Caco-2 (cell line): Measurements from ENCODE around the gene RAD18. TPM values are rescaled to one million over a fixed set of nuclear protein-coding genes. Genes with fewer than 3 reads are reported as not detected.

Source experiments
- BruUV-seq: library from RNA; stranded (reverse); fragments of 400-500 nt; replicated peaks from 2 replicates; lab custom pipeline; 2021; lab: Mats Ljungman, UMichigan
- CTCF ChIA-PET: fragments of 300-600 bp; sonication (Branson Sonifier 250); formaldehyde crosslinking; loops from one replicate; lab custom pipeline; 2022; ENCODE audit warnings: antibody characterized with exemption; lab: Charles Lee
- POLR2A ChIA-PET: fragments of 300-600 bp; sonication (Branson Sonifier 250); formaldehyde crosslinking; loops from one replicate; lab custom pipeline; 2022; ENCODE audit warnings: antibody characterized with exemption; lab: Charles Lee
- DNase-seq, 2 experiments: peaks; one replicate each; pipeline versions ENCODE4 v3.0.0 to v3.0.0-alpha.2; 2020 to 2022
- H3K27me3 ChIP-seq: replicated peaks from 2 replicates; pipeline ENCODE4 v1.6.0; 2011; ENCODE audit warnings: low read length; ENCODE audit not compliant: control insufficient read depth, insufficient read depth
- H3K36me3 ChIP-seq: 2 replicates; pipeline ENCODE4 v1.5.1; 2011; ENCODE audit warnings: low read length; ENCODE audit not compliant: control insufficient read depth, insufficient read depth
- H3K4me1 ChIP-seq: fragments of 250-450 bp; sonication (Bioruptor Pico); 2 replicates; pipeline ENCODE4 v1.5.1; 2020; ENCODE audit warnings: mild to moderate bottlenecking
- H3K4me3 ChIP-seq: 2 replicates; pipeline ENCODE4 v1.5.1; 2011; ENCODE audit warnings: low read depth, mild to moderate bottlenecking, control low read depth, low read length
- H3K9me3 ChIP-seq: fragments of 250-450 bp; sonication (Bioruptor Pico); 2 replicates; pipeline ENCODE4 v1.5.1; 2020; ENCODE audit warnings: mild to moderate bottlenecking, moderate library complexity
- H3K27ac Mint-ChIP-seq: one replicate; pipeline ENCODE4 v1.8.0; 2022; ENCODE audit warnings: mixed read lengths; ENCODE audit not compliant: unreplicated experiment
- H3K27me3 Mint-ChIP-seq: one replicate; pipeline ENCODE4 v1.8.0; 2022; ENCODE audit warnings: mixed read lengths; ENCODE audit not compliant: insufficient read depth, unreplicated experiment
- H3K36me3 Mint-ChIP-seq: one replicate; pipeline ENCODE4 v1.8.0; 2022; ENCODE audit warnings: mild to moderate bottlenecking, mixed read lengths; ENCODE audit not compliant: insufficient read depth, unreplicated experiment
- H3K4me1 Mint-ChIP-seq: one replicate; pipeline ENCODE4 v1.8.0; 2022; ENCODE audit warnings: low read depth, mixed read lengths; ENCODE audit not compliant: unreplicated experiment
- H3K4me3 Mint-ChIP-seq: one replicate; pipeline ENCODE4 v1.8.0; 2022; ENCODE audit warnings: mild to moderate bottlenecking, moderate library complexity, mixed read lengths; ENCODE audit not compliant: unreplicated experiment
- H3K9me3 Mint-ChIP-seq: one replicate; pipeline ENCODE4 v1.8.0; 2022; ENCODE audit warnings: mixed read lengths; ENCODE audit not compliant: unreplicated experiment
- intact Hi-C: fragments of 100-400 bp; cut with micrococcal nuclease; formaldehyde crosslinking; loops from one replicate; pipeline ENCODE4 v1.10.0; 2022; ENCODE audit not compliant: unreplicated experiment
- total RNA-seq: library from RNA; stranded (reverse); gene quantifications from 2 replicates; pipeline ENCODE4 v1.2.3, GENCODE V29; 2022
- TF ChIP-seq, protein P1 (sequence below), 2 experiments: fragments of 200-600 bp in 1 of 2; IDR thresholded peaks; 1 replicate in 1 of 2; 2 replicates in 1 of 2; pipeline versions ENCODE4 v1.5.1 to v1.8.0; 2011 to 2022; ENCODE audit warnings: antibody characterized with exemption in 1 of 2, control low read depth in 1 of 2, inconsistent platforms in 1 of 2, low read depth in 1 of 2, low read length in 1 of 2, mild to moderate bottlenecking in 1 of 2, moderate library complexity in 1 of 2; ENCODE audit not compliant: insufficient read depth in 1 of 2, severe bottlenecking in 1 of 2, unreplicated experiment in 1 of 2

Gene RAD18
- total RNA-seq, 1 experiment from 2014 or later, result 19.3 TPM

DNA sequence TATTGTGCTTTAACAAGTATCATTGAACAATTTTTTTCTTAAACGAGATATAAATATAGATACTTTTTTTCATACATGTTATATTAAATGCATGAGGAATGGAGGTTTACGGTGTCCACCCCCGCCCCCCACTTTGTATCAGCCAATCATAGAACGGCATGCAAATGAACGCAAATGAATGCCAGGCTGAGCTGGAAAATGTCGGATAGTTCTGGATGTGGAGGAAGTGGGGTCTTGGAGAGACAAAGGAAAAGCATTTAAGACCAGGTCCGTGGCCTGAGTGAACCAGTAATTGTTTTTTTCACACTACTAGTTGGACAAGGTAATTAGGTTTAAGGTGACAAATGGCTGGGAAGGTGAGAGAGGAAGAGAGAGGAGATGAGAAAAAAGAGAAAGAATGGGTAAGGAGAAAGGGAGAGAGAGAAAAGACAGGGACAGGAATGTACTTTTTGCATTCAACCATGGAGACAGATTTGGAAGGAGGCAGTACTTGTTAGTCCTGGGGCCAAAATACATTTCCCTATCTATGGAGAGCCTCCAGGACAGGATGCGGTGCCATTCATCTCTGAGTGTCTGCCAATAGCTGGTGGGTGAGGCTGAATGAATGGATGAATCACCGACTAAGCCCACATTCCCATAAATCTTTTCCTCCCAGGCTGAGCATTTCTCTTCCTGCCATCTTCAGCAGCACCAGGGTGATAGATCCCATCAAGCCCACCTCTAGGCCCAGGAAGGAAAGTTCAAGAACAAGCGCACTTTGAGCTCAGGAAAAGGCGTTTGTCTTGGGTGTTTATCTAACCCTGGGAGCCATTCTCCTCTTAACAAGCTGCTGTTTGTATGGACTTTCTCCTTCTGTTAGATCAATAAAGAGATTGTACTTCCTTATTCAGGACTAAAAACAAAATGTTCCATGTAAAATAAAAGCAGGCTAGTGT is 1.4 kb upstream of the RAD18 start:
- intact Hi-C loops, result no loop called here
- POLR2A ChIA-PET, result interaction anchor here (0.5 kb wide), 1 partner anchor 23 kb away, joined by 3 read pairs; no protein-coding TSS in a partner anchor
- H3K4me3 Mint-ChIP-seq, result peak overlapping the region; percentile 97
- H3K9me3 Mint-ChIP-seq, result no peaks in the 10 kb centered on the region
- H3K27me3 Mint-ChIP-seq, result no peaks in the 10 kb centered on the region
- peaks cover 30% of the 10 kb centered on the region for H3K4me1 ChIP-seq
- peaks cover 10% of the 10 kb centered on the region for H3K36me3 Mint-ChIP-seq
- H3K36me3 ChIP-seq, result no peaks in the 10 kb centered on the region
- no peaks in the 10 kb centered on the region for H3K9me3 ChIP-seq
- TF ChIP-seq, protein P1, sequence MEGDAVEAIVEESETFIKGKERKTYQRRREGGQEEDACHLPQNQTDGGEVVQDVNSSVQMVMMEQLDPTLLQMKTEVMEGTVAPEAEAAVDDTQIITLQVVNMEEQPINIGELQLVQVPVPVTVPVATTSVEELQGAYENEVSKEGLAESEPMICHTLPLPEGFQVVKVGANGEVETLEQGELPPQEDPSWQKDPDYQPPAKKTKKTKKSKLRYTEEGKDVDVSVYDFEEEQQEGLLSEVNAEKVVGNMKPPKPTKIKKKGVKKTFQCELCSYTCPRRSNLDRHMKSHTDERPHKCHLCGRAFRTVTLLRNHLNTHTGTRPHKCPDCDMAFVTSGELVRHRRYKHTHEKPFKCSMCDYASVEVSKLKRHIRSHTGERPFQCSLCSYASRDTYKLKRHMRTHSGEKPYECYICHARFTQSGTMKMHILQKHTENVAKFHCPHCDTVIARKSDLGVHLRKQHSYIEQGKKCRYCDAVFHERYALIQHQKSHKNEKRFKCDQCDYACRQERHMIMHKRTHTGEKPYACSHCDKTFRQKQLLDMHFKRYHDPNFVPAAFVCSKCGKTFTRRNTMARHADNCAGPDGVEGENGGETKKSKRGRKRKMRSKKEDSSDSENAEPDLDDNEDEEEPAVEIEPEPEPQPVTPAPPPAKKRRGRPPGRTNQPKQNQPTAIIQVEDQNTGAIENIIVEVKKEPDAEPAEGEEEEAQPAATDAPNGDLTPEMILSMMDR (IDR thresholded peaks at IDR 0.05; ENCODE audit: insufficient read depth in 1 of 2, low read depth in 1 of 2, low read length in 1 of 2, severe bottlenecking in 1 of 2, unreplicated experiment in 1 of 2), result no peak
- no peak for DNase-seq
- H3K27me3 ChIP-seq, result no peaks in the 10 kb centered on the region
- CTCF ChIA-PET, result interaction anchor here (1.4 kb wide), 1 partner anchor 338 kb away, joined by 4 read pairs; no protein-coding TSS in a partner anchor
- BruUV-seq, result no TSS peak
- peaks cover 33% of the 10 kb centered on the region for H3K4me1 Mint-ChIP-seq
- no peak overlapping the region for H3K4me3 ChIP-seq
- H3K27ac Mint-ChIP-seq, result peak overlapping the region; percentile 97

DNA sequence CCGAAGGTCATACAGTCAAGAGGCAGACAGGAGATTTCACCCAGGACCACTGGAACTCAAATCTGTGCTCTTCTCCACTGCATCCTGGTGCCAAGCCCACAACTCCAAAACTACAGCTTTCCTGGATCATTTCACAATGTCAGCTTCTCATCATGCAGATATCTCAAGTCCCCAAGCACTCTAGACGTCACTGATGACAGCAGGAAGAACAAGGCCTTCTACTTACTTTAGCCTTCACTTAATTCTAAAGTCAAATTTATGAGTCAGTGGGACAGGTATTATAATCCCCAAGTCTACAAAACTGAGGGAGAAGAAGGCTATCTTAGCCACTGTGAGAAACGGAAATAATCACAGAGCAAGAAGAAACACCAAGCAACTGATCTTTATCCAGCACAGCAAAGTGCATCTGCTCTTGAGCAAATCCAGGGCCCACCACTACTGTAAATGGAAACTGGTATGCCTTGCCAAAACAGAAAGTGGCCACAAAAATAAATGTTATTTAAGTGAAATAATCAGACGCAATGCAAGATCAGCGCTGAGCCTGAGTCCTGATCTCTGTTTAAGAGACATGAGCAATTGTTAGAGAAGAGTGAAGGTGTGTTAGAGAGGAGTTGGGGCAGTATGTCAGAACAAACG is 928 bp downstream of the RAD18 start:
- ChIA-PET POLR2A (no interaction called here), CTCF (no interaction called here)
- H3K4me3 Mint-ChIP-seq, result peak overlapping the region; percentile 97
- peaks cover 19% of the 10 kb centered on the region for H3K36me3 Mint-ChIP-seq
- BruUV-seq, result no TSS peak
- peaks cover 33% of the 10 kb centered on the region for H3K4me1 Mint-ChIP-seq
- H3K27ac Mint-ChIP-seq, result peak overlapping the region; percentile 97
- intact Hi-C loops, result no loop called here
- peaks cover 30% of the 10 kb centered on the region for H3K4me1 ChIP-seq
- H3K36me3 ChIP-seq, result no peaks in the 10 kb centered on the region
- no peaks in the 10 kb centered on the region for H3K27me3 ChIP-seq
- peak overlapping the region; percentile 85 for H3K4me3 ChIP-seq
- no peaks in the 10 kb centered on the region for H3K9me3 ChIP-seq
- H3K27me3 Mint-ChIP-seq, result no peaks in the 10 kb centered on the region
- DNase-seq, result no peak
- H3K9me3 Mint-ChIP-seq, result no peaks in the 10 kb centered on the region
- TF ChIP-seq, protein P1 (IDR thresholded peaks at IDR 0.05; ENCODE audit: insufficient read depth in 1 of 2, low read depth in 1 of 2, low read length in 1 of 2, severe bottlenecking in 1 of 2, unreplicated experiment in 1 of 2), result no peak

DNA sequence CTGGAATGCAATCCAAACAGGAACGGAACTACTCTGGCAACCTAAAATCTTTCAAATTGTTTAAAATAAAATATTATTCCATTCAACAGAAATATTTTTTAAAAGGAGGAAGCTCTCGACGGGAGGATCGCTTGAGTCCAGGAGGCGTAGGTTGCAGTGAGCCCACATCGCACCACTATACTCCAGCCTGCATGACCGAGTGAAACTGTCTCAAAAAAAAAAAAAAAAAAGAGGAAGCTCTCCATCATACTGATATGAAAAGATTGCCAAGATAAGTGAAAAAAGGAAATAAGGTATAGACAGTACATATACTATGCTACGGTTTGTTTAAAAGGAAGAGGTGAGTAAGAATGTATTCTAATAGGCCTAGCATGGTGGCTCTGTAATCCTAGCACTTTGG is 3.6 kb downstream of the RAD18 start:
- CTCF ChIA-PET, result no interaction called here
- Mint-ChIP-seq H3K4me1 (peaks cover 23% of the 10 kb centered on the region), H3K4me3 (no peak overlapping the region), H3K9me3 (no peaks in the 10 kb centered on the region), H3K27me3 (no peaks in the 10 kb centered on the region), H3K36me3 (peaks cover 19% of the 10 kb centered on the region), H3K27ac (no peak overlapping the region)
- Histone ChIP-seq H3K4me3 (no peak overlapping the region), H3K4me1 (peaks cover 18% of the 10 kb centered on the region), H3K27me3 (no peaks in the 10 kb centered on the region), H3K36me3 (no peaks in the 10 kb centered on the region), H3K9me3 (no peaks in the 10 kb centered on the region)
- no peak for DNase-seq
- POLR2A ChIA-PET, result no interaction called here
- intact Hi-C loops, result no loop called here
- no TSS peak for BruUV-seq
- TF ChIP-seq, protein P1 (IDR thresholded peaks at IDR 0.05; ENCODE audit: insufficient read depth in 1 of 2, low read depth in 1 of 2, low read length in 1 of 2, severe bottlenecking in 1 of 2, unreplicated experiment in 1 of 2), result no peak
